Neural cell (in vitro differentiated cells): ENCODE measurements around the gene MYO18B.

Source experiments
- CTCF ChIP-seq: fragments of 450-650 bp; IDR thresholded peaks from 2 replicates; pipeline ENCODE4 v1.5.1; 2014; ENCODE audit warnings: antibody characterized with exemption, mild to moderate bottlenecking, moderate library complexity; ENCODE audit not compliant: poor library complexity, severe bottlenecking
- EP300 ChIP-seq: fragments of 450-650 bp; conservative IDR thresholded peaks from 2 replicates; pipeline ENCODE4 v1.6.1; 2014; ENCODE audit warnings: antibody characterized with exemption, mild to moderate bottlenecking, moderate library complexity; ENCODE audit not compliant: poor library complexity, severe bottlenecking
- EZH2 ChIP-seq: fragments of 200-600, 300-800 bp; shearing (Covaris generic), sonication (generic); IDR thresholded peaks from 2 replicates; pipeline ENCODE4 v1.6.1; 2014; ENCODE audit warnings: antibody characterized with exemption, low read length, borderline replicate concordance, mild to moderate bottlenecking; ENCODE audit not compliant: insufficient read depth, poor library complexity, severe bottlenecking
- MXI1 ChIP-seq: fragments of 450-650 bp; conservative IDR thresholded peaks from 2 replicates; pipeline ENCODE4 v1.6.1; 2014; ENCODE audit warnings: antibody characterized with exemption, mild to moderate bottlenecking; ENCODE audit not compliant: poor library complexity, severe bottlenecking
- POLR2AphosphoS5 ChIP-seq: IDR thresholded peaks from 2 replicates; pipeline ENCODE4 v1.6.1; 2012
- RAD21 ChIP-seq: fragments of 450-650 bp; conservative IDR thresholded peaks from 2 replicates; pipeline ENCODE4 v1.6.1; 2014; ENCODE audit warnings: antibody characterized with exemption, mild to moderate bottlenecking, moderate library complexity
- REST ChIP-seq: IDR thresholded peaks from 2 replicates; pipeline ENCODE4 v1.6.1; 2012; ENCODE audit warnings: borderline replicate concordance
- SMC3 ChIP-seq: fragments of 450-650 bp; conservative IDR thresholded peaks from 2 replicates; pipeline ENCODE4 v1.6.1; 2014; ENCODE audit warnings: antibody characterized with exemption, mild to moderate bottlenecking, moderate library complexity; ENCODE audit not compliant: poor library complexity
- TAF1 ChIP-seq: IDR thresholded peaks from 2 replicates; pipeline ENCODE4 v1.6.1; 2012; ENCODE audit warnings: low read depth

GRCh38 chr22:25900880-25901279 lies 158.9 kb downstream of the MYO18B start:
- TF ChIP-seq RAD21 (no peak), CTCF (no peak), MXI1 (no peak), EZH2 (no peak), SMC3 (no peak), TAF1 (no peak), REST (no peak), POLR2AphosphoS5 (no peak), EP300 (no peak)
